HL-60/S4 treated with retinoic acid at 250 ng/mL for 4 days and 3 days (cell line): ENCODE results near the gene SLC16A2.
"Not testable (repeated sequence)": the region's sequence is repeated elsewhere in the genome, so short reads cannot be mapped to it uniquely, and the experiment has no call there.

Experiments used
- in situ Hi-C: fragments of 300-500 bp; cut with MboI; formaldehyde crosslinking; loops from 2 replicates; pipeline ENCODE4 v1.7.0; 2022; ENCODE audit warnings: low sequenced_read_pairs

The SLC16A2 gene

DNA sequence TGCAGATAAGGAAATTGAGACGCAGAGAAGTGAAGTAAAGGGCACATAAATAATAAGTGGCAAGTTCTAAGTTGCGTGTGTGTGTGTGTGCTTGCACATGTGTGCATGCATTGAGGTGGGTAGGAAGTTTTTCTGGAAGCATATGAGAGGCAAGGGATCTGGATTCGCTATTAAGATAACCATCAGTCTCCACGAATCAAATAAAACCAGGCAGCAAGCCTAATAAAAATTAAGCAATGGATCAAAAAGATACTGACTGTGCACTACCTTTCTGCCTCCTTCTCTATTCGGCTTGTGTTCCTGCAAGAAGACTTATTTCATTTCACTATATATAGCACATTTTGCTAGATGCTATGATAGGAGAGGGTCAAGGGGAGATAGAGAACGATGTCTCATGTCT lies 23.8 kb downstream of the SLC16A2 start:
- in situ Hi-C loops = no loop called here

GRCh38 chrX:74446876-74447275 lies 25.6 kb downstream of the SLC16A2 start:
- in situ Hi-C loops = no loop called here

DNA sequence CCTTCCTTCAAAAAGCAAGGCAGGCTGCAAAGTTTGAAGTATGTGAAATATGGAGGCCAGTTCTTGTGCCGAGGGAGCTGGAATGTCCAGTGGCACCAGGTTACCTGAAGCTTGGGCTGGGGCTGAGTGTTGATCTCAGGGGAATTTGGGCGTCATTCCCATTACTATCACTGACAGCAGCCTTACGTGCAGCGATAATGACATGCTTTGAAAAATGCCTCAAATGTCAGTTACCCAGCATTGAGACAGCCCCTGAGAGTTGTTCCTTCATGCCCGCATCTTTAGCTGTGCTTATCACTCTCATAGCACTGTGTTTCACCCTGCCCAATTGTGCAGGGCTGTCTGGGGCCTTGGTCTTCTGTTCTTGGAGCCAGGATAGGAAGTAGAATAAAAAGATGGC lies 27.4 kb downstream of the SLC16A2 start:
- in situ Hi-C loops = no loop called here

GRCh38 chrX:74449322-74449936 lies 28.1 kb downstream of the SLC16A2 start:
- in situ Hi-C loops = no loop called here

GRCh38 chrX:74449937-74450330 lies 28.6 kb downstream of the SLC16A2 start:
- in situ Hi-C loops = no loop called here

- in situ Hi-C loops = no loop called here
Measured at GRCh38 chrX:74450803-74451449, 29.6 kb downstream of the SLC16A2 start.

DNA sequence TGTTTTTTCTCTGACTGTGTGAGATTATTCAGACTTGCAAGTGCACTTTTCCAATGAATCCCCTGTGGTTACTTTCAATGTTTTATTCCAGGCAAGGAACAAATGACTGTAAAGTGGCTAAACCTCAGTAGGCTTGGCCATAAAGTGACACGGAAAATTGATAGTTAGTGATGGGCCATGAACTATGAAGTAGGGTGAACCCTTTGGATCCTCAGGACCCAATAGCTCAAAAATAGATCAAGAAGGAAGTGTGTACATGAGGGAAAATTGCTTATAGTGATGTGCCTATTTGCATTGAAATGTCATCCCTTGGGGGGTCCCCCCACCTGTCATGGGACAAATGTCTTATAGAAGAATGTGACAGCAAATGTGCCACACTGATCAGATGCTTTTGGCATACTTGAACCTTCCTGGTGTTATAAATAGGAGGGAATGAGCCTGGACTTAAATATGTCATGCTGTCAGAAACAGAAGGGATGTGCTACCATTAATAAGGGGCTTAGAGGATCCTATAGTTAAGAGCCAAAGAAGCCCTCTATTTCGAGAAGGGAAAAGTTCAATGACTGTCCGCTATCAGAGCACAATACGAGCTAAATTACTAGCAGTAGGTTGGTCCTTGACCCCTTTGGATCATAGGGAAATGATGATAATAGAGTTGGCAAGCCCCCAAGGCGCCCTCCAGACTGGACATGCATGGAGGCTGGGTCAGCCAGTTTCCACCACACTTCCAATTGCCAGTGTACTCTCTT lies 30.3 kb downstream of the SLC16A2 start:
- in situ Hi-C loops = no loop called here

GRCh38 chrX:74452199-74452481 lies 30.8 kb downstream of the SLC16A2 start:
- in situ Hi-C loops = no loop called here

DNA sequence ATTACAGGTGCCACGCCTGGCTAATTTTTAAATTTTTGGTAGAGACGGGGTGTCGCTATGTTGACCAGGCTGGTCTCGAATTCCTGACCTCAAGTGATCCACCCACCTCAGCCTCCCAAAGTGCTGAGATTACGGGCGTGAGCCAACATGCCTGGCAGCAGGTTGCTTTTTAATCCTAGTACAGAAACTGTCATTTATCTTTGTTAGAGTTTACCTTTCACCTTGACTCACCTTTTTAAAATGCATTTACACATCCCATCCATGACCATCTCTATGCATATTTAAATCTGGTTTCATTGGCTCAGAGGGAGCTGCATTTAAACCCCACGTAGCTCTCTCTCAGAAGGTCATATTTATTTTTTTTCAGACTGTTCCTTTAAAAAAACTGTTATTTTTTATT lies 31.9 kb downstream of the SLC16A2 start:
- in situ Hi-C loops = no loop called here

DNA sequence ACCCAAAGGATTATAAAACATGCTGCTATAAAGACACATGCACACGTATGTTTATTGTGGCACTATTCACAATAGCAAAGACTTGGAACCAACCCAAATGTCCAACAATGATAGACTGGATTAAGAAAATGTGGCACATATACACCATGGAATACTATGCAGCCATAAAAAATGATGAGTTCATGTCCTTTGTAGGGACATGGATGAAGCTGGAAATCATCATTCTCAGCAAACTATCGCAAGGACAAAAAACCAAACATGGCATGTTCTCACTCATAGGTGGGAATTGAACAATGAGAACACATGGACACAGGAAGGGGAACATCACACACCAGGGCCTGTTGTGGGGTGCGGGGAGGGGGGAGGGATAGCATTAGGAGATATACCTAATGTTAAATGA lies 32.9 kb downstream of the SLC16A2 start:
- in situ Hi-C loops = not testable (repeated sequence)

DNA sequence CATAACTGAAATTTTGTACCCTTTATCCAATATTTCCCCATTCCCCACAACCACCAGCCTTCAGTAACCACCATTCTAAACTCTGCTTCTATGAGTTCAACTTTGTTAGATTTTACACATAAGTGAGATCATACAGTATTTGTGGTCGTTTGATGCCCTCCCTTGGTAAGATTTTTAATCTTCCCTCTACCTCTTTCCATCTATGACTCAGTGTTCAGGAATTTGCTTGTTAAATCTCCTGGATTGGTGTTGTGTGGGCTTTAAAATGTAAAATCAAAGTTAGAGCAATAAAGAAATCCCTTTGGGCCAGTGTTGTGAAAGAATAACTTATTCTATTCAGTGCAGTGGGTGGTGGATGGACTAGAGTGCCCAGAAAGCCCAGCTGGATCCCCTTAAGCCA lies 37.4 kb downstream of the SLC16A2 start:
- in situ Hi-C loops = no loop called here

- in situ Hi-C loops = no loop called here
Measured at GRCh38 chrX:74461384-74461783, 40.1 kb downstream of the SLC16A2 start.

GRCh38 chrX:74464722-74465121 lies 43.4 kb downstream of the SLC16A2 start:
- in situ Hi-C loops = no loop called here

GRCh38 chrX:74465424-74465823 lies 44.1 kb downstream of the SLC16A2 start:
- in situ Hi-C loops = no loop called here

GRCh38 chrX:74467656-74468055 lies 46.4 kb downstream of the SLC16A2 start:
- in situ Hi-C loops = no loop called here

DNA sequence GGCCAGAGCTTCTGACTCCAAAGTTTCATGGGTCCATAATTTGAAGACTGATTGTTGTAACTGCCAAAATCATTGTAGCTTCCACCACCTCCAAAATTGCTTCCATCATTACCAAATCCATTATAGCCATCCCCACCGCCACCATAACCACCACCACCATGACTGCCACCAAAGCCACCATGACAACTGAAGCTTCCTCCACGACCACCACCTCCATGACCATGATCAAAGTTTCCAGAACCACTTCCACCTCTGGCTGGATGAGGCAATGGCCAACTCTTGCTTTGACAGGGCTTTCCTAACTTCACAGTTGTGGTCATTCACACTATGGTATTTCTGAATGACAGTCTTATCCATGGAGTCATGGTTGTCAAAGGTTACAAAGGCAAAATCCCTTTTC lies 51.8 kb downstream of the SLC16A2 start:
- in situ Hi-C loops = not testable (repeated sequence)

DNA sequence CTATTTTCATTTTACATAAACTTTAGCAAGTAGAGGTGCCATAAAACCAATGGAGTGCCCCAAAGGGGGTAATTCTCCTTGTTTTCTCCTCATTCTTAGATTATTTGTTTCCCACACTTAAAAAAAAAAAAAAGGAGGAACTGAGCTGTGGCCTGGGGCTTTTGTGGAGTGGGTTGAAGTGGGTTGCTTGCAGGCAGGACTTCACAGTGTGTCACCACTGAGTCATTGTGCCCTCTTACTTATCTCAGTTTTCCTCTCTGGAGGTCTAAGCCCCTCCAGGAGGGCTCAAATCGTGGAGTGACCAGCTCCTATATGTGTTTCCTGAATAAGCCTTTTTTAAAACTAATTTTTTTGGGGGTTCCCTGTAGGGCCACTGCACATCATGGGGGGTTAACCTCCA lies 69.0 kb downstream of the SLC16A2 start:
- in situ Hi-C loops = no loop called here

DNA sequence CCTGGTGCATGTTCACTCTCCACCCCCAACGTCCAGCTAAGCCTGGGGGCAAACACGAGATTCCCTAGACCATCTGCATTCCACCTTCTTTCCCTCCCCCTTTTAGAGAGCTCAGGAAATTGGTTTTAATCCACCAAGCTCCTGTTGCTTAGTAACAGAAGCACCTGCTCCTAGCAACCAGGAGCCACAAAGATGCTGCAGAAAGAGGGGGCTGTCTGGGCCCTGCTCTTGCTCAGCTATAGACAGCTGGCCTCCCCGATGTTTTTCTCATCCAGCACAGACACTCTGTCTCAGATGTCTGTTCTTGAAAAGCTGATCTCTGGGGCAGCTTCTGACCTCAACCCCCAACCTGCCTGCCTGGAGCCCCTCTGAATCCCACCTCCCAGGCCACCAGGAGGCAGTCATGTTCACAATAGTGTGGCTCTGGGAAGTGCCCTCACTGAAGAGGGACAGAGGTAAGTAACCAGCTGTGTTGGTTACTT lies 71.5 kb downstream of the SLC16A2 start:
- in situ Hi-C loops = no loop called here

- in situ Hi-C loops = no loop called here
Measured at GRCh38 chrX:74493806-74494205, 72.5 kb downstream of the SLC16A2 start.

- in situ Hi-C loops = no loop called here
Measured at GRCh38 chrX:74498924-74499323, 77.6 kb downstream of the SLC16A2 start.

- in situ Hi-C loops = no loop called here
Measured at GRCh38 chrX:74500067-74500466, 78.8 kb downstream of the SLC16A2 start.

- in situ Hi-C loops = no loop called here
Measured at GRCh38 chrX:74500555-74500954, 79.3 kb downstream of the SLC16A2 start.
